Right kidney (tissue), 1 donor: ENCODE data around the gene GCNT4.

Experiments used
- DNase-seq: peaks from one replicate; pipeline ENCODE4 v3.0.0-alpha.2; 2016

GCNT4 gene

GRCh38 chr5:75053304-75054133 lies 1.2 kb upstream of the GCNT4 start:
- peak; percentile 95 for DNase-seq

DNA sequence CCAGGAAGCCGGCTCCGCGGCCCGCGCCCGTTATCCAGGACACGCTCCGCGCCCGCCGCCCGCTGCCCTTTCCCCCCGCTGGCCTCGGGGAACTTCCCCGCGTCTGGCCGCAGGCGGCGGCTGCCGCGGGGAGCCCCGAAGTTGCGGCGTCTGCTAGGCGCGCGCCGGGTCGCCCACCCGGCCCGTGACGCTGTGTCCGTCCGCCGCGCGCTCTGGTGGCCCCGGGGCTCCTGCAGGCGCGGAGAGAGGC lies 621 bp upstream of the GCNT4 start:
- no peak for DNase-seq

DNA sequence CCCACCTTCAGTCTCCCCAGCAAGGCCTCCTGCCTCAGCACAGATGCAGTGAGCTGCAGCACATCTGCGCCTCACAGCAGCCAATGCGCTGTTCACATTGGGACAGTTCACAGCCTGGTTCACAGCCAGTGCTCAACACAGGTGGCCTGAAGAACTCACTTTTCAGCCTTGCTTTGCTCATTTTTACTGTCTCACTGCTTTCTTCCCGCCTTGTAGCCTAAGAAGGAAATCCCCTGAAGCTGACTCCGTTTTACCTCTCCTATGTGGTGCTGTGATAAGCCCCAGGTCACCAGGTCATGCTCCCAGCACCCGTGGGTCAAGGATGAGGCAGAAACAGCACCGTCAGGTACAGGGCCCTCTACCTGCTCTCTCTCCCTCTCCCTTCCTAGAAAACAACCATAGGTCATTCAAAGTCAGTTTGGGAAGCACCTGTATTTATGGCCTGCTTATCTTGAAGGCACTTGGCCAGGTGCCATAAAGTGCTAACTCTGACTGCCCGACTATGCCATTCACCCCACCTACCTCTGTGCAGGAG lies 1.1 kb downstream of the GCNT4 start:
- peak; percentile 17 for DNase-seq

- no peak for DNase-seq
Observed at GRCh38 chr5:75050415-75050814, 1.9 kb downstream of the GCNT4 start.

- DNase-seq, result peak; percentile 27
Observed at GRCh38 chr5:75049456-75050351, 2.7 kb downstream of the GCNT4 start.

GRCh38 chr5:75048457-75048953 lies 3.9 kb downstream of the GCNT4 start:
- no peak for DNase-seq

DNA sequence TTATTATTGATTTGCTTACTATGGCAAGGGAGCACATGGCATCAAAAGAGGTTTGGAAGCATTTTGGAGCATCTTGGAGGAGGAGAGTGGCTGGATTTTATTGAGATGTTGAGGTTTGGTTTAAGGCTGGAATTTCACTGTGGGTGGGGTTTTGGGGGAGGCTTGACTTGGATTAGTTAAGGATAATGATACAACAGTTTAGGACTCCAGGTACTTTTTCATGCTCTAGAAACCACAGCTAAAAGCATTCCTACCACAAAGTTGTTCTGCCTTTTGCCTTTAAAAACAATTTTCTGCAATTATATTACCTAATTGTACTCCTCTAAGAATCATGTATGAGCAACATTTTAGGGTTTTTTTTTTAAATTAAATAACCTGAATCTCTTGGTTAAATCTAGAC lies 5.0 kb downstream of the GCNT4 start:
- DNase-seq, result no peak

DNA sequence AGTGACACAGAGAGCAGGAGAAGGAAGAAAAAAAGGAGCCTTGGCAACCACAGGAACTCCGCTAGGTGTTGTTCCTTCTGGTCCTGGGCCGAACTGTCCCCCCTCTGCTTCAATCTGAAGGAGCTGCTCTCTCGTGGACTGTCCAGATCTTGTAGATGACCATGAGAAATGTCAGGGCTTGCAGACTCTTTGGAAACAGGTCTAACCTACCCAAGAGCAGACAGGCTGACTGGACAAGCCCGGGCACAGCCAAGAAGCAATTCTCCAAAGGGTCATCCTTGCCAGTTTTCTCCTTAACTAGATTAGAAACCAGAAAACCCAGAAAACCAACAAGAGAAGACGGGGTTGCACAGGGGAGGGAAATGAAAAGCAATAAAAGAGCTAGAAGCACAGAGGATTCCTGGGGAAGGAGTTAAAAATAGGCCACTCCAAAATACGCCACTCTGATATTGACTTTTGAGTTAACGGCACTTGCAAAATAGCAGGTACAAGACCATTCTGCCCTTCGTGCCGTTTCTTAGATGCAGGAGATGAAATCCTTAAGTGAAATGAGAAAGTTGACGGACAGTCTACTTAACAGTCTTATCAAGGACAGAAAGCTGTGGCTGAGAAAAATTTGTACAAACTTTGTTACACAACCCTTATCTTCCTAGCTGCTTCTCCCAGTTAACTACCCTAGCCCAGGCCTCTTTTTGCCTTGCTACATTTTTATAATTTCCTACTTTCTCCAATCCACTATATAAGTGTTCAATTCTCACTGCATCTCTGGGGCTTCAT lies 5.8 kb downstream of the GCNT4 start:
- DNase-seq, result no peak

GRCh38 chr5:75045071-75045470 lies 7.3 kb downstream of the GCNT4 start:
- DNase-seq, result no peak

- no peak for DNase-seq
Observed at GRCh38 chr5:75044406-75044805, 8.0 kb downstream of the GCNT4 start.

DNA sequence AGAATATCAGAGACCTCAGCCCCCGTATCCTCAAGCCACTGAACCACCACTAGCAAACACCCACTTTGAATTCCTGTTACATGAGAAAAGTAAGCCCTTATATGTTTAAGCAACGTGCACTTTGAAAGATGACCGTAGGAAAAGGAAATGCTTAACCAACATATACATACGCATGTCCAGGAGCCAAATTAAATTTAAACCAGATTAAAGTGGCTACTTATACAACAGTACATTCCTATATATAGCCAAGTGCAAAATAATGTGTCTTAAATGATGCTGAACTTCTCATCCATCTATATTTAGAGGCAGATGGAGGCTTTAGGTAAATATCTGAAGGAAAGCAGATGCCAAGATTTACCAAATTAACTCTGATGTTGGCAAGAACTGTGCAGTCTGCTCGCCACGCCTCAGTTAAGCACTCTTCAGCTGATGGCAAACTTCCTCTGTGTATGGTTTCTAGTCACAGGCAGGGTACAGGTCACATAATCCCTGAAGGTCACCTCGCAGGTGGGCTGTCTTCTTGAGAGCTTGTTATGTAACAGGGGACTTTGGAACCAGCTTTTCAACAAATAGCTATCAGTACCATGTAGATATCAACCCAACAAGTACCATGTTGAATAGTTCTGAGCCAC lies 8.6 kb downstream of the GCNT4 start:
- DNase-seq, result no peak

DNA sequence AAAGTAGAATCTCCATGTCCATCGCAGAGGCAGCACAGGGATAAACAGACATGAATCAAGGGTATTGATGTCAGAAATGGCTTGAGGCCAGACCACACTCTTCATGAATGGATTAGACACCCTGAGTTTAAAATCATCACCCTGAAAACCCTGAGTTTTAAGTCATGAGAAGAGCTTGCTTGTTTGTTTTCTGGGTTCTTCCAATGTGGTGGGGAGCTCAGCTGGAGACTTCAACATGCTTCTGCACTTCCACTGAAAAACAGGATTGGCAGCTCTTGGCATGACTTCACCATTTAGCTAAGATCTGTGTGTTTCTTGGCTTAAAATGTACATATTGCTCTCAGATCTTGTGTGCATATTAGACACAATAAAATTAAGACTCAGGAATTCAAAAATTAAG lies 9.8 kb downstream of the GCNT4 start:
- DNase-seq, result no peak

GRCh38 chr5:75040973-75041372 lies 11.4 kb downstream of the GCNT4 start:
- DNase-seq, result no peak

- no peak for DNase-seq
Observed at GRCh38 chr5:75037106-75037505, 15.3 kb downstream of the GCNT4 start.

GRCh38 chr5:75034137-75034739 lies 18.1 kb downstream of the GCNT4 start:
- no peak for DNase-seq

DNA sequence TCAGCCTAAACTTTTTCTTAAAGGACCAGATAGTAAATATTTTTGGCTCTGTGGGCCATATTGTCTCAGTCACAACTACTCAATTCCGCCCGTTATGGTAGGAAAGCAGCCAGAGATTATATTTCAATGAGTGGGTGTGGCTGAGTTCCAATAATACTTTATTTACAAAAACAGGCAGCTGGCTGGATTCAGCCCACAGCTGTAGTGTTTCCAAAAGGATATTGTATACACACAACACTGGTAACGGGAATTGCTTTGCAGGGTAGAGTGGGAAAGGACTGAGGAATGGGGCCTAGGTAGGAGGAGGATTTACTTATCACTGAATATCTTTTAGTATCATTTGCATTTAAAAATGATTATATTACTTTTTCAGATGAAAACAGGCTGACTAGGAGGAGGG lies 21.0 kb downstream of the GCNT4 start:
- DNase-seq, result no peak

DNA sequence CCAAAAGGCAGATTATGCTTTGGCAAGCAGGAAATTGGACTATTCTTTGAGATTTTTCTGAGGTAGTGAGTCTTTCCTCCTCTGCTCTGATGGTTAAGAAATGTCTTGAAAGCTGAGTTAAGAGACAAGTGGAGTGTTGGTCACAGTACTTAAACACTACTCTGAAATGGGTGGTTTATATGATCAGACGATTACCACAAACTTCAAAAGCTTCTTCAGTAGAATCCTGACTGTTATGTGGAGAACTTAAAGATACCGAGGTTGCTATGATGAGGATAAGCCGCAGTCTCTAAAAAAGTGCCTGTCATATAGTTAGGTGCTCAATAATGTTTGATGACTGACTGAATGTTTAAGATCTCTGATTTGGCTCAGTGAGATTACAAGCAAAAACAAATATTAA lies 24.3 kb downstream of the GCNT4 start:
- no peak for DNase-seq

- DNase-seq, result no peak
Observed at GRCh38 chr5:75023368-75024159, 28.8 kb downstream of the GCNT4 start.

DNA sequence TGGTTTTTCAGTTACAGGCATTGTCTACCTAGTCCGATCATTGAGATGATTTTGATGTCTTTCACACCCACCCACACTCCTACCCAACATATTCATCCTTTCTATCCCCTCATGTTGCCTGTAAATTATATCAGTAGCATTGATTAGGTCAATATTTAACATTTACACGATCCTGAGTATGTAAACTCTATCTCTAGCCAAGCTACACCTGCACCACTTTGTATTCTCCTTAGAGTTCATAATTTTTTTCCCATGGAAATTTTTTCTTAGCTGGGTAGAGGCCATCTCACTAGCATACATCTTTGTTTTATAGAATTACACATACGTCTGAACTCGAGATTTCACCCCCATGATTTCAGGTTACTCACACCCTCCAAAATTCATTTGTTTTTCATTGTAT lies 30.6 kb downstream of the GCNT4 start:
- DNase-seq, result no peak

GRCh38 chr5:75021219-75021618 lies 31.1 kb downstream of the GCNT4 start:
- DNase-seq, result no peak
